ENCODE data around the gene PGRMC2.

DNA sequence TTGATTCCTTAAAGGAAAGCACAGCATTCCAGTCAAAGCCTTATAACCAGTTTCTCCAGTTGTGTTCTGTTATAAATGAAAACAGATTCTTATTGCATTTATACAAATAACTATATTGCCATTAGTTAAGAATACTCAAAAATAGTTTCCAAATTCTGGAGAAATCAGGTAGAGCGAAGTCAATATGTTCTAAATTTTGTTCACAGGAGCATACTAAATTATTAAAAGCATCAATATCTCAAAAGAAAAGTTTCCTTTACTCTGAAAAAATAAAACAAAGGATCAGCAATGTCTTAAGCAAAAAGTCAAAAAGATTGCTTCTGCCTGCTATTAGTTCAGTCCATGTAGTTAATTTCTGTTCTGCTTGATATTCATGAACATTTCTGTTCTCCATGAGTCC is 39.7 kb downstream of the PGRMC2 start:
- TF ChIP-seq, protein P1, sequence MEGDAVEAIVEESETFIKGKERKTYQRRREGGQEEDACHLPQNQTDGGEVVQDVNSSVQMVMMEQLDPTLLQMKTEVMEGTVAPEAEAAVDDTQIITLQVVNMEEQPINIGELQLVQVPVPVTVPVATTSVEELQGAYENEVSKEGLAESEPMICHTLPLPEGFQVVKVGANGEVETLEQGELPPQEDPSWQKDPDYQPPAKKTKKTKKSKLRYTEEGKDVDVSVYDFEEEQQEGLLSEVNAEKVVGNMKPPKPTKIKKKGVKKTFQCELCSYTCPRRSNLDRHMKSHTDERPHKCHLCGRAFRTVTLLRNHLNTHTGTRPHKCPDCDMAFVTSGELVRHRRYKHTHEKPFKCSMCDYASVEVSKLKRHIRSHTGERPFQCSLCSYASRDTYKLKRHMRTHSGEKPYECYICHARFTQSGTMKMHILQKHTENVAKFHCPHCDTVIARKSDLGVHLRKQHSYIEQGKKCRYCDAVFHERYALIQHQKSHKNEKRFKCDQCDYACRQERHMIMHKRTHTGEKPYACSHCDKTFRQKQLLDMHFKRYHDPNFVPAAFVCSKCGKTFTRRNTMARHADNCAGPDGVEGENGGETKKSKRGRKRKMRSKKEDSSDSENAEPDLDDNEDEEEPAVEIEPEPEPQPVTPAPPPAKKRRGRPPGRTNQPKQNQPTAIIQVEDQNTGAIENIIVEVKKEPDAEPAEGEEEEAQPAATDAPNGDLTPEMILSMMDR (IDR thresholded peaks at IDR 0.05 in 4 of 5, conservative IDR thresholded peaks at IDR 0.05 in 1 of 5): no peak
- no peak for TF ChIP-seq POLR2A (IDR thresholded peaks at IDR 0.05)

Measured in gastrocnemius medialis (tissue), 4 donors.